GM12878 (cell line): Measurements from ENCODE around the gene CARD10.

Experiments used
- ESRRA ChIP-seq: IDR thresholded peaks from 2 replicates; pipeline ENCODE4 v1.6.1; 2012; ENCODE audit warnings: mild to moderate bottlenecking, low read length, improper control_type of control experiment
- STAT3 ChIP-seq: IDR thresholded peaks from 2 replicates; pipeline ENCODE4 v1.6.1; 2011; ENCODE audit warnings: low read depth, low read length, improper control_type of control experiment
- TF ChIP-seq, protein P1 (sequence below): IDR thresholded peaks from 2 replicates; pipeline ENCODE4 v1.6.1; 2011; ENCODE audit warnings: borderline replicate concordance, low read depth, mild to moderate bottlenecking, moderate library complexity, low read length; ENCODE audit not compliant: insufficient read depth, poor library complexity, severe bottlenecking
- TF ChIP-seq, protein P2 (sequence below), 3 experiments: IDR thresholded peaks in 2 of 3; conservative IDR thresholded peaks in 1 of 3; 2 replicates each; pipeline ENCODE4 v1.5.1; 2011; ENCODE audit warnings: low read depth in 3 of 3, low read length in 3 of 3, mild to moderate bottlenecking in 3 of 3, control low read depth in 2 of 3, moderate library complexity in 2 of 3, inconsistent platforms in 1 of 3, mixed read lengths in 1 of 3; ENCODE audit not compliant: control insufficient read depth in 2 of 3, insufficient read depth in 1 of 3; ENCODE audit errors: extremely low read depth in 1 of 3
- TF ChIP-seq, protein P3 (sequence below): IDR thresholded peaks from 2 replicates; pipeline ENCODE4 v1.6.1; 2012; ENCODE audit warnings: low read depth, low read length, improper control_type of control experiment

DNA sequence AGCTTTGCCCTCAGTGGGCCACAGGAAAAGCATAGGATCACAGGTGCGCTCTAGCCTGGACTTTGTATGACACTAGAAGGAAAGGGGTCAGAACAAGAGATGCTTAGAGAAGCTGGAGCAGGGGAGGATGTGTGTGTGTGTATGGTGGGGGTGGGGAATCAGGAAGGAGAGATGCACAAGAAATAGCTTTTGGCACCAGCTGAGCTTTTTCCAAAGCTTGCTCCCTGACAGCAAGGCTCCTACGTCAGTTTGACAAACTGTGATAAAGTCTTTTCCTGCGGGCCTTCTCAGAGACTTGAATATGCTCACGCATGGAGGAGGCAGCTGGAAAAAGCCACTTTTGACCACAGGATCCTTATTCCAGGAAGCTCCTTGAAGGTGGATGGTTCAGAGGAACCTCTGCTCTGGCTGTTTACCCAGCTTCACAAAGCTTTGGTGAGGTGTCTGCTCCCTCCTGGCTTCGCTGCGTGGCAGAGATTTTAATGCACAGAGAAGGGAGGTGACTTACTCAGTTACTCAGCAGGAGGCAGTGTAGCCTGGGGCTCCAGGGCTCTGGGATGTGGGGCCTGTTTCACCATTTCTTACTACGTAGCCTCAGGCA, 45.0 kb upstream of the CARD10 start:
- TF ChIP-seq STAT3 (no peak), ESRRA (no peak)
- TF ChIP-seq, protein P1, sequence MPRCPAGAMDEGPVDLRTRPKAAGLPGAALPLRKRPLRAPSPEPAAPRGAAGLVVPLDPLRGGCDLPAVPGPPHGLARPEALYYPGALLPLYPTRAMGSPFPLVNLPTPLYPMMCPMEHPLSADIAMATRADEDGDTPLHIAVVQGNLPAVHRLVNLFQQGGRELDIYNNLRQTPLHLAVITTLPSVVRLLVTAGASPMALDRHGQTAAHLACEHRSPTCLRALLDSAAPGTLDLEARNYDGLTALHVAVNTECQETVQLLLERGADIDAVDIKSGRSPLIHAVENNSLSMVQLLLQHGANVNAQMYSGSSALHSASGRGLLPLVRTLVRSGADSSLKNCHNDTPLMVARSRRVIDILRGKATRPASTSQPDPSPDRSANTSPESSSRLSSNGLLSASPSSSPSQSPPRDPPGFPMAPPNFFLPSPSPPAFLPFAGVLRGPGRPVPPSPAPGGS: no peak
- TF ChIP-seq, protein P2, sequence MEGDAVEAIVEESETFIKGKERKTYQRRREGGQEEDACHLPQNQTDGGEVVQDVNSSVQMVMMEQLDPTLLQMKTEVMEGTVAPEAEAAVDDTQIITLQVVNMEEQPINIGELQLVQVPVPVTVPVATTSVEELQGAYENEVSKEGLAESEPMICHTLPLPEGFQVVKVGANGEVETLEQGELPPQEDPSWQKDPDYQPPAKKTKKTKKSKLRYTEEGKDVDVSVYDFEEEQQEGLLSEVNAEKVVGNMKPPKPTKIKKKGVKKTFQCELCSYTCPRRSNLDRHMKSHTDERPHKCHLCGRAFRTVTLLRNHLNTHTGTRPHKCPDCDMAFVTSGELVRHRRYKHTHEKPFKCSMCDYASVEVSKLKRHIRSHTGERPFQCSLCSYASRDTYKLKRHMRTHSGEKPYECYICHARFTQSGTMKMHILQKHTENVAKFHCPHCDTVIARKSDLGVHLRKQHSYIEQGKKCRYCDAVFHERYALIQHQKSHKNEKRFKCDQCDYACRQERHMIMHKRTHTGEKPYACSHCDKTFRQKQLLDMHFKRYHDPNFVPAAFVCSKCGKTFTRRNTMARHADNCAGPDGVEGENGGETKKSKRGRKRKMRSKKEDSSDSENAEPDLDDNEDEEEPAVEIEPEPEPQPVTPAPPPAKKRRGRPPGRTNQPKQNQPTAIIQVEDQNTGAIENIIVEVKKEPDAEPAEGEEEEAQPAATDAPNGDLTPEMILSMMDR (IDR thresholded peaks at IDR 0.05 in 2 of 3, conservative IDR thresholded peaks at IDR 0.05 in 1 of 3; ENCODE audit: control insufficient read depth in 2 of 3, extremely low read depth in 1 of 3, insufficient read depth in 1 of 3, low read depth in 3 of 3, low read length in 3 of 3): no peak
- TF ChIP-seq, protein P3, sequence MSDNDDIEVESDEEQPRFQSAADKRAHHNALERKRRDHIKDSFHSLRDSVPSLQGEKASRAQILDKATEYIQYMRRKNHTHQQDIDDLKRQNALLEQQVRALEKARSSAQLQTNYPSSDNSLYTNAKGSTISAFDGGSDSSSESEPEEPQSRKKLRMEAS: no peak
